ENCODE measurements around the gene TMEM175.
"Not testable (repeated sequence)": the region's sequence is repeated elsewhere in the genome, so short reads cannot be mapped to it uniquely, and the experiment has no call there.

Gene TMEM175

GRCh38 chr4:989722-990471, 57.6 kb downstream of the TMEM175 start:
- DNase-seq (ENCODE audit: low read depth): no peak

- no peak for DNase-seq (ENCODE audit: low read depth)
These were observed 58.6 kb downstream of the TMEM175 start for GRCh38 chr4:990746-991367.

- DNase-seq (ENCODE audit: low read depth): no peak
These were observed 59.4 kb downstream of the TMEM175 start for GRCh38 chr4:991451-992296.

GRCh38 chr4:992297-993110, 60.2 kb downstream of the TMEM175 start:
- DNase-seq (ENCODE audit: low read depth): no peak

DNA sequence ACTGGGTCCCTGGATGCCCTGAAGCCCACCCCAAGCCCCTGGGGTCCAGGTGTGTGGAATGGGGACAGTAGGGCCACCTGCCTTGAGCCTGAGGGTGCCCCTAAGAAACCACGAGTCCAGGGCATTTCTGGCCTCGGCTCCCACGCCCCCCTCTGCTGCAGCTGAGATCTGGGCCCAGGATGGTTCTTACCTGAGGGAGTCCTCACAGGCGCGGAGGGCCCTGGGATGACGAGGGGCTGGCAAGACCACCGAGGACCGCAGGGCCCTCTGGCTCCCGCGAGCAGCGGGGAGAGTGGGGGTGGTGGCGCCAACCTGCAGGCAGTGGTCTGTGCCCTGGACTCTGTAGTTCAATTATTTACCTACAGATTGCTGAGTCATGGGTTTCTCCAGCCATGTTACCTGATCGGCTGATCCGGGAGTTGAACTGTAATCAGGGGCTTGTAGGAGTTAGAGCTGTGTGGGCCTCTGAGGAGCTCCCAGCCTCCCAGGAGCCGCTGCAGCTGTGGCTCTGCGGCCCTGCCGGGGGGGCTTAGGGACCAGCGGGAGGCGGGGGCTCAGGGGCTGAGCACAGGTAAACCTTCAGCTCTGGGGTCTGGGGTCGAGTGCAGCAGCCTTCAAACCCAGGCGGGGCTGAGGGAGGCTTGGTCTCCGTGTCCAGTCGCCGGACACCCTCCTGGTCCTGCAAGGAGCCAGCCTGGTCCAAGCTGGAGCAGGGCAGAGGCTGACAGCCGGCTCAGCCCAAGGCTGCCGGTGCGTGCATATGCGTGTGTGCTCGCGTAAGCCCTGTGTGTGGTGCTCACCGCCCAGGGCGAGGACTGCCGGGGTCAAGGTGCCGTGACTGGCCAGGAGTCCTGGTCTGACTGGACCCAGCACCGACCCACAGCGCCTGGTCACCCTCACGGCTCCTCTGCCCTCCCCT, 61.1 kb downstream of the TMEM175 start, which contains the start of gene SLC26A1:
TSS of gene SLC26A1 (minus strand) at position 294 of the 919 bp plus-strand sequence. CDS start 1,701 bp downstream, outside the sequence.
- no peak for DNase-seq (ENCODE audit: low read depth)

DNA sequence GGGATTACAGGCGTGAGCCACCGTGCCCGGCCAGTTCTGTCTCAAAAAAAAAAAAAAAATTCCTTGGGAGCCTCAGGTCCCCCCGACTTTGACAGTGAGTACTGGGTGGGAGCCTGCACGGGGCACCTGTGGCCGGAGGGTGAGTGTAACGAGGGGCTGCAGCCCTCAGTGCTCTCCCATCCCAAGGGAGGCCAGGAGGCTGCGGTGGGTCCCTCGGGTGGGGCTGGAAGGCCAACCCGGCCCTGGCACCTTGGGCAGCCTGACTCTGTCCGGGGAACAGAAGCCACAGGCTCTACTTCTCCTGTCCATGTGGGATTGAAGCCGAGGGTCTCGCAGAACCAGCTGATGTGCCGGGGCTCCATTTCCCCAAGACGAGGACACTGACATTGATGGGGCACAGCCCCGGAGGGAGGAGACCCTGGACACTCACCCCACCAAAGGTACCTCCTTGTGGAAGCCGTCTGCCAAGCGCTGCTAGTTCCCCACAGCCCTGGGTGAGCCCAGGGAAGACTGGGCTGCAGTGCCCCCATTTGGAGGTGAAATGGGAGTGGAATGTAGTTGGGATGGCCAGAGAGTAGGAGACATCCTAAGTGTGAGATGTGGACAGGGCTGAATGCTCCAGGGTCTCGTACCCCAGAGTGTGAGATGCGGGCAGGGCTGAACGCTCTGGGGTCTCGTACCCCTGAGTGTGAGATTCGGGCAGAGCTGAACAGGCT, 63.2 kb downstream of the TMEM175 start:
- no peak for DNase-seq (ENCODE audit: low read depth)

- DNase-seq (ENCODE audit: low read depth): no peak
These were observed 64.1 kb downstream of the TMEM175 start for GRCh38 chr4:996030-996996.

DNA sequence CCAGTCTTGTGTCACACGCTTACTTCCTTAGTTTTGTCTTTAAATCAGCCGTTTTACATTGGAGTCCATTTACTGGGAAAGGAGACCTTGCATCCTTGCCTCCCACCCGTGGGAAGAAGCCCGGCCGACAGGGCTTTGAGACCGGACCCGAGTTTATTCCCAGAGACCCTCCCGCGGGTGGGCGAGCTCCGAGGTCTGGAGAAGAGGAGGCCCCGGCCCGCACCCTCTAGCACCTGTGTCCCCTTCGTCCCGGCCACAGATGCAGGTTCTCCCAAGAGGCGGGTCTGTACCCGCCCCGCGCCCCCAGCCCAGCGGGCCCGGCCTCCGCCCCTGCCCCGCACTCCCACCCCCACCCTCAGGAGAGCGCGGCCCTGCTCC, 64.7 kb downstream of the TMEM175 start:
- no peak for DNase-seq (ENCODE audit: low read depth)

- no peak for DNase-seq (ENCODE audit: low read depth)
These were observed 65.3 kb downstream of the TMEM175 start for GRCh38 chr4:997375-998071.

- no peak for DNase-seq (ENCODE audit: low read depth)
These were observed 65.9 kb downstream of the TMEM175 start for GRCh38 chr4:998096-998691.

DNA sequence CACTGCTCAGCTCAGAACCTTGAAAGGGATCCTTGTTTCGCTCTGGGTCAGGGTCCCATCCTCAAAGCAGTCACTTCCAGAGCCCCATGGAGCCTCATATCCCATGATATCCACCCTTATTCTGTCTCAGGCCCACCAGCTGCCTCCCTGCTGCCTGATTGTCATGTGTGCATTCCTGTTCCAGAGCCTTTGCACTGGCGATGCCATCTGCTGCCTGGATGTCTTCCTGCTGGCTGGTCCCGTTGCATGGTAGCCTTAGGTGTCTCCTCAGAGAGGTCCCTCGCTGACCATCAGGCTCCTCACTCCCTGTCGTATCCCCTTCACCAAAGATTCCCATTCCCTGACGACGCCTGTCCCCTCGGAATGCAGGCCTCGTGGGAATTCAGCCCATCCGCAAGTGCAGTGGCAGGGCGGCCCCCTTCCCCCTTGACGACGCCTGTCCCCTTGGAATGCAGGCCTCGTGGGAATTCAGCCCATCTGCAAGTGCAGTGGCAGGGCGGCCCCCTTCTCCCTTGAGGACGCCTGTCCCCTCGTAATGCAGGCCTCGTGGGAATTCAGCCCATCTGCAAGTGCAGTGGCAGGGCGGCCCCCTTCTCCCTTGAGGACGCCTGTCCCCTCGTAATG, 67.1 kb downstream of the TMEM175 start:
- not testable (repeated sequence) for DNase-seq (ENCODE audit: low read depth)

DNA sequence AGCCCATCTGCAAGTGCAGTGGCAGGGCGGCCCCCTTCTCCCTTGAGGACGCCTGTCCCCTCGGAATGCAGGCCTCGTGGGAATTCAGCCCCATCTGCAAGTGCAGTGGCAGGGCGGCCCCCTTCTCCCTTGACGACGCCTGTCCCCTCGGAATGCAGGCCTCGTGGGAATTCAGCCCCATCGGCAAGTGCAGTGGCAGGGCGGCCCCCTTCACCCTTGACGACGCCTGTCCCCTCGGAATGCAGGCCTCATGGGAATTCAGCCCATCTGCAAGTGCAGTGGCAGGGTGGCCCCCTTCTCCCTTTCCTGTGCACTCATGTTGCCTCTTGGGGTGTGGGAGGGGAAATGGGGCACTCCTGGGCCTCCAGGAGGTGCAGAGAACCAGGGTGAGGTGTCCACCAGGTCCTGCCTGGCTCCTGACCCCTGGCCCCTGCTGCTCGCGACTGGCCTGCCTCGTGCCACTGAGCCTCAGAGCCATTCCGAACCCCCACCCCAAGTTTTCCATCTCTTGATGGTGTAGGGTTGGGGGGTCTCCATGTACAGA, 67.7 kb downstream of the TMEM175 start:
- no peak for DNase-seq (ENCODE audit: low read depth)

- DNase-seq (ENCODE audit: low read depth): no peak
These were observed 68.5 kb downstream of the TMEM175 start for GRCh38 chr4:1000686-1001260.

GRCh38 chr4:1001561-1002130, 69.4 kb downstream of the TMEM175 start:
- DNase-seq (ENCODE audit: low read depth): no peak

GRCh38 chr4:1002131-1002630, 69.9 kb downstream of the TMEM175 start:
- no peak for DNase-seq (ENCODE audit: low read depth)

DNA sequence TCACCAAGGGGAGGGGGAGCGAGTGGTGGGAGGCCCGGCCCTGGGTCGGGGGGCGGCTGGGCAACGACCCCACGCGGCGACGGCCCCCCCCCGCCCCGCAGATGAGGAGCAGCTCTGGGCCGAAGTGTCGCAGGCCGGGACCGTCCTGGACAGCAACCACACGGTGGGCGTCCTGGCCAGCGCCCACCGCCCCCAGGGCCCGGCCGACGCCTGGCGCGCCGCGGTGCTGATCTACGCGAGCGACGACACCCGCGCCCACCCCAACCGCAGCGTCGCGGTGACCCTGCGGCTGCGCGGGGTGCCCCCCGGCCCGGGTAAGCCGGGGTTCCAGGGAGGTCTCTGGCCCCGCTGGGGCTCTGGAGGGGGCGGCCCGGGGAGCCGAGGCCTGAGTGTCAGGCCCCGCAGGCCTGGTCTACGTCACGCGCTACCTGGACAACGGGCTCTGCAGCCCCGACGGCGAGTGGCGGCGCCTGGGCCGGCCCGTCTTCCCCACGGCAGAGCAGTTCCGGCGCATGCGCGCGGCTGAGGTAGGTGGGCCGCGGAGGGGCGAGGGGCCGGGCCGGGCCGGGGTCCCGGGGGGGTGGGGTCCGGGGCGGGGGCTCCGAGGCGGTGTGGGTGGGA, 70.5 kb downstream of the TMEM175 start:
- DNase-seq (ENCODE audit: low read depth): no peak
